ENCODE data around the gene GRK2. TPM values are rescaled to one million over a fixed set of nuclear protein-coding genes. Genes with fewer than 3 reads are reported as not detected.

Gene GRK2
- total RNA-seq, 4 donors from 2014 or later, result 44.0 to 76.9 (median 64.8) TPM

GRCh38 chr11:67312187-67313021 lies 46.1 kb downstream of the GRK2 start:
- Histone ChIP-seq H3K27ac (no peak overlapping the region), H3K27me3 (no peaks in the 10 kb centered on the region), H3K4me3 (no peak overlapping the region), H3K36me3 (peaks cover 0 to 45% of the 10 kb centered on the region in 2 donors), H3K9me3 (no peaks in the 10 kb centered on the region), H3K4me1 (peaks cover 0 to 8% (median 0%) of the 10 kb centered on the region in 3 donors)
- WGBS, 2 donors (ENCODE audit: low coverage in 1 of 2), result 86 to 88% methylated on average over 4 to 6 of the region's 22 CpGs
- ATAC-seq, result no peak
- TF ChIP-seq POLR2A (IDR thresholded peaks at IDR 0.05) (no peak), EP300 (IDR thresholded peaks at IDR 0.05) (no peak), POLR2AphosphoS5 (IDR thresholded peaks at IDR 0.05) (no peak), CTCF (IDR thresholded peaks at IDR 0.05) (no peak)

- 77 to 89% methylated on average over 3 to 5 of the region's 11 CpGs for WGBS, 2 donors (ENCODE audit: low coverage in 1 of 2)
- no peak overlapping the region for H3K4me3 ChIP-seq
Measured at GRCh38 chr11:67313125-67313890, 47.0 kb downstream of the GRK2 start.

GRCh38 chr11:67314218-67314617 lies 47.9 kb downstream of the GRK2 start:
- Histone ChIP-seq H3K4me1 (peaks cover 0 to 21% (median 10%) of the 10 kb centered on the region in 3 donors), H3K4me3 (no peak overlapping the region), H3K27me3 (no peaks in the 10 kb centered on the region), H3K27ac (no peak overlapping the region), H3K36me3 (peaks cover 0 to 27% of the 10 kb centered on the region in 2 donors), H3K9me3 (no peaks in the 10 kb centered on the region)
- WGBS, 2 donors (ENCODE audit: low coverage in 1 of 2), result 100% methylated on average over 1 of the region's 2 CpGs; no CpG with 5 or more reads in 1 of the 2 donors
- TF ChIP-seq EP300 (IDR thresholded peaks at IDR 0.05) (no peak), POLR2AphosphoS5 (IDR thresholded peaks at IDR 0.05) (no peak), CTCF (IDR thresholded peaks at IDR 0.05) (no peak), POLR2A (IDR thresholded peaks at IDR 0.05) (no peak)
- ATAC-seq, result no peak

More at GRCh38 chr11:67313125-67313890, 47.0 kb downstream of the GRK2 start:
- Histone ChIP-seq H3K4me1 (peaks cover 0 to 12% (median 2%) of the 10 kb centered on the region in 3 donors), H3K36me3 (peaks cover 0 to 36% of the 10 kb centered on the region in 2 donors), H3K9me3 (no peaks in the 10 kb centered on the region), H3K27ac (no peak overlapping the region), H3K27me3 (no peaks in the 10 kb centered on the region)
- TF ChIP-seq EP300 (IDR thresholded peaks at IDR 0.05) (no peak), CTCF (IDR thresholded peaks at IDR 0.05) (no peak), POLR2AphosphoS5 (IDR thresholded peaks at IDR 0.05) (no peak), POLR2A (IDR thresholded peaks at IDR 0.05) (no peak)
- ATAC-seq, result no peak

- H3K9me3 ChIP-seq, result no peaks in the 10 kb centered on the region
- TF ChIP-seq POLR2A (IDR thresholded peaks at IDR 0.05) (no peak), EP300 (IDR thresholded peaks at IDR 0.05) (no peak), CTCF (IDR thresholded peaks at IDR 0.05) (no peak), POLR2AphosphoS5 (IDR thresholded peaks at IDR 0.05) (no peak)
- no peak overlapping the region for H3K27ac ChIP-seq
- H3K36me3 ChIP-seq, result peaks cover 0 to 15% of the 10 kb centered on the region in 2 donors
- H3K4me1 ChIP-seq, result peaks cover 0 to 33% (median 10%) of the 10 kb centered on the region in 3 donors
- H3K4me3 ChIP-seq, result no peak overlapping the region
- no peak for ATAC-seq
- WGBS, 2 donors (ENCODE audit: low coverage in 1 of 2), result 60 to 83% methylated on average over 4 of the region's 9 CpGs
- H3K27me3 ChIP-seq, result no peaks in the 10 kb centered on the region
Measured at GRCh38 chr11:67315325-67315909, 49.1 kb downstream of the GRK2 start.
